H54 (cell line): Measurements from ENCODE around the gene GRIK5.
"Not testable (repeated sequence)": the region's sequence is repeated elsewhere in the genome, so short reads cannot be mapped to it uniquely, and the experiment has no call there.

ENCODE experiments used
- DNase-seq: peaks from one replicate; pipeline ENCODE4 v3.0.0; 2011; ENCODE audit warnings: low spot score, mixed read lengths; ENCODE audit not compliant: insufficient read length
- FAIRE-seq: peaks from 3 replicates; lab custom pipeline; 2011; peaks lifted over from hg19 to GRCh38; lab: Jason Lieb, UNC
- POLR2A ChIP-seq: IDR thresholded peaks from 2 replicates; pipeline ENCODE4 v1.6.1; 2011; ENCODE audit warnings: low read depth, mild to moderate bottlenecking, low read length

The GRIK5 gene

DNA sequence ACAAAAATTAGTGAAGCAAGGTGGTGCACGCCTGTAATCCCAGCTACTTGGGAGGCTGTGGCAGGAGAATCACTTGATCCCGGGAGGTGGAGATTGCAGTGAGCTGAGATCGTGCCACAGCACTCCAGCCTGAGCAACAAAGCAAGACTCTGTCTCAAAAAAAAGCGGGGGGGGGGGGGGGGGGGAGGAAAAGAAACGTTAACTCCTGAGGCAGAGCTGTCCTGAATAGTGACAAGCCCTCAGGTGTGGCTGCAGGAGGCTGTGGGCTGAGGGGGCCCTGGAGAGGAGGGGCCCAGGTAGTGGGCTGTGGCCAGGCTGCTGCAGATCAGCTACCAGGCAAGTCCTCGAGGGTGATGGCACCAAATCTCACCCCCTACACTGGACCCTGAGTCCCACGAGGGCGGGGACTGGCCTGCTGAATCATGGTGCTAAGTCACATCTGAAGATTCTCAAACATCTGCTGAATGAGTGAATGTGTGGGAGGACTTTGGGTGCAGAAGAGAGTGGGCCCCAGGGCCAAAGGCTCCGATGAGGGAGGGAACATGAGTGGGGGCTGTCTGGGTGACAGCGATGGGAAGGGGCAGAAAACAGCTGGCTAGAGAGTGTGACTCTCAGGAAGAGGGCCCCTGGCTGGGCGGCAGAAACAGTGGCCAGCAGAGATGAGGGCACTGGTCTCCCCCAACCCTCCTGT is 51.4 kb downstream of the GRIK5 start:
- DNase-seq (no peak), FAIRE-seq (no peak)
- no peak for TF ChIP-seq POLR2A

GRCh38 chr19:42017040-42017439 is 53.0 kb downstream of the GRIK5 start:
- FAIRE-seq (no peak), DNase-seq (no peak)
- no peak for TF ChIP-seq POLR2A

GRCh38 chr19:42012747-42013146 is 57.3 kb downstream of the GRIK5 start:
- FAIRE-seq, DNase-seq: not testable (repeated sequence)

GRCh38 chr19:42010245-42011126 is 59.5 kb downstream of the GRIK5 start:
- FAIRE-seq (no peak), DNase-seq (no peak)
- no peak for TF ChIP-seq POLR2A

- no peak for TF ChIP-seq POLR2A
- FAIRE-seq (no peak), DNase-seq (no peak)
These were observed 63.4 kb downstream of the GRIK5 start for GRCh38 chr19:42006569-42006968.

DNA sequence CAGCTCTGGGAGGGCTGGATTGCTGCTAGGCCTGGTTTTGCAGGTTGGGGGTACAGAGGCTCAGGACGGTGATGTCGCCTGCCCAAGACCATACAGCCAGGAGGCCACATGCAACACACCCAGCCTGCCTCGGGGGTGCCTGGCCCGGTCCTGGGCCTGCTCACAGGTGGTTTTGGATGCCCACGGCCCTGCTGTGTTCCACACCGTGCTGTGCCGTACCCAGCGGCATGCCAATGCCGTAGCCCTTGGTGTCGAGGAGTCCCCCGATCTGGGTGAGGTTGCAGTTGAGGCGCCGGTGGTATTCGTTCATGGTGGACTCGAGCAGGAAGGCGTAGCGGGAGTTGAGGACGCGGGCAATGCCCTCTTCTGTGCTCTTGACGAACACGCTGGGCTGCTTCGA is 64.5 kb downstream of the GRIK5 start:
- no peak for TF ChIP-seq POLR2A
- no peak for FAIRE-seq
- no peak for DNase-seq

GRCh38 chr19:42003506-42004294 is 66.3 kb downstream of the GRIK5 start:
- no peak for FAIRE-seq
- DNase-seq = no peak
- no peak for TF ChIP-seq POLR2A

DNA sequence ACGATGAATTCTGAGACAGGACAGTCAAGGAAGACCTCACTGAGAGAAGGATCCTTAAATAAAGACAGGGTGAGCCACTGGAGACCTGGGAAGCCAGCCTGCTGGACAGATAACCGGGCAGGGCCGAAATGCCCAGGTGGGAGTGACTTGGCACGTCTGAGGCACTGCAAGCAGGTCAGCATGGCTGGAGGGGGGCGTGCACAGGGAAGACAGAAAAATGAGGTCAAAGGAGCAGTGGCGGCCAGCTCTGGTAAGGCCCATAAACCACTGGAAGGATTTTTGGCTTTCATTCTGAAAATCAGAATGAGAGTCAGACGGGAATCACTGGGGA is 70.2 kb downstream of the GRIK5 start:
- DNase-seq (no peak), FAIRE-seq (no peak)
- TF ChIP-seq POLR2A = no peak

DNA sequence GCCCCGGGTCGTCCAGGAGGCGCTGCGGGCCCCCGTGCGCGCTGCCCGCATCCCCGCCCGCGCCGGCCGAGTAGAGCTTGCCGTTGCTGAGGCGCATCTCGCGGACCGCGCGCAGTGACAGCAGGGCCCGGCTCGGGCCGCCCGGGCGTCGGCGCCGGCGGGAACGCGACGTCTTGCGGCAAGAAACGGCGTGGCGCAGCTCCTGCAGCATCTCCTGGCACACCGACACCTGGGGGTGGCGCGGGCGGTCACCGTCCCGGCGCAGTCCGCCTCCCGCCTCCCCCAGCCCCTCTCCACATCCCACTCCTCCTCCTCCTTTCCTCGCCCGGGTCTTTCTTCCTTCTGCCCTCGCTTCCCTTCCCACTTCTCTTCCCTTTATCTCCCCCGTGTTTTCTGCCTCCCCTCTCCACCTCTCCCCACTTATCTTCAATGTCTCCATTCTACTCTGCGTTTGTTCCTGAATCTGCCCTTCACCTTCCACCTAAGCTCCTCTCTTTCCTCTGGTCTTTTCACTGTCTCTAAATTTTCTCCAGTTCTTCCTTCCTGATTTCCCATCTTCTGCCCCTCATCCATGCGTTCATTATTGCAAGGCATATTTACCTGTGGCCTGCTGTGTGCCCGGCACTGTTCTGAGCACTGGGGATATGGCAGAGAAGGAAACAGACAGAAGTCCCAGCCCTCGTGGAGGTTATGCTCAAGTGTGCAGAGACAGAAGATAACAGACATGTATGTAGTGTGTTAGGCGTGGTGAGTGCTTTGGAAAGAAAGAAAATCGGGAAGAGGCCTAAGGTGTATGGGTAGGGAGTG is 70.7 kb downstream of the GRIK5 start:
- TF ChIP-seq POLR2A = no peak
- no peak for FAIRE-seq

GRCh38 chr19:41998246-41999020 is 71.6 kb downstream of the GRIK5 start:
- no peak for TF ChIP-seq POLR2A
- FAIRE-seq = no peak
- DNase-seq = no peak

More for the DNA sequence above, 70.7 kb downstream of the GRIK5 start:
- DNase-seq = no peak

DNA sequence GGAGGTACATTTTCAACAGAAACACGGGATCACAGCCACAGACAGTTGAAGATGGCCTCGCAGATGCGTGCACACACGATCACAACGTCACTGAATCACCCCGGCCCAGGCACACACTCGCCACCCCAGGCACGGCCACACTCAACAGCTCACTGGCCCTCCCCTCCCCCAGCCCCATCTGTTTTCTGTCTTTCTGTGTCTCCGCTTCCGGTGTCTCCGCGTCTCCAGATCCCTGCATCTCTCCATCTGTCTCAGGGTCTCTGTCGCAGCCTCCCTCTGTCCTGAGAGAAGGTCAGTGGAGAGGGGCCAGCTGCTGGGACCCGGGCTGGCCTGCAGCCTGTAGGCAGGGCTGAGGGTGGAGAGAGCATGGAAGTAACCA is 72.2 kb downstream of the GRIK5 start:
- no peak for DNase-seq
- no peak for TF ChIP-seq POLR2A
- FAIRE-seq = no peak

DNA sequence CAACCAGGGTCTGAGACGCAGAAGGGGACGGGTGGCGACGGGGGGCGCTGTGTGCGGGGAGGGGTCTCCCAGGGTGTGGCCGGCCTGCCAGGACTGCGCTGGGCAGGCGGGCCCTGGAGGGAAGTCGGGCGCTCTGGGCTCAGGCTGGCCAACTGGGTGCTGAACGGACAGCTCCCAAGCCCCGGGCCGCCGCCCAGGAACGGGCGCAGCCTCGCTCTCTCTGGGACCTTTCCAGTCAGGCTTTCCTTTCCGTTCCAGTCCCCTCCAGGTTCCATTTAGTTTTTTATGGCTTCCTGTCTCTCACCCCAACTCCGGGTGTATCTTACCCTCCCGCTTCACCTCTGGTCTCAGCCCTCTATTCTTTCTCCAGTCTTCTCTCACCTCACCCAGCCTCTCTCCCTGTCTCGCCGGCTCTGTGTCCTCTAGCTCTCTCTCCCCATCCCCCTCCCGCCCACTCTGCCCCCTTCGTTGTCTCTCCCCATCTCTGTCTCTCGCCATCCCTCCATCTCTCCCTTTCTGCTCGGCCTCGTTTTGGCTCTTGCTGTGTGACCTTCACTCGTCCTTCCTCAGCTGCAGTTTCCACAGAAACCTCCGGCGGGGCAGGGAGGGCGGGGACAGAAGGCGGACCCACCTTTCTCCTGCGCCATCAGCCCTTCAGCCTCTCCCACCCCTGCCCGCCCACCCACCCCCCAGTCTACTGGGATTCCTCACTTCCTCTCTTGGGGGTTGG is 72.7 kb downstream of the GRIK5 start:
- DNase-seq (peak; percentile 91), FAIRE-seq (no peak)
- TF ChIP-seq POLR2A = no peak
